GM18868 (cell line): Measurements from ENCODE around the gene TMEM47.

Experiments
- ATAC-seq: cut with Tn5 transposase; IDR thresholded peaks from one replicate; pipeline ENCODE4 v1.9.1; 2021; ENCODE audit warnings: mild to moderate bottlenecking, moderate library complexity; ENCODE audit not compliant: unreplicated experiment

The TMEM47 gene

GRCh38 chrX:34656842-34657725 is at the start of gene TMEM47:
Gene TMEM47 (minus strand): TSS chrX:34657285. CDS start chrX:34657029, 256 bp downstream.
- ATAC-seq: no peak

GRCh38 chrX:34687095-34687494 is 30.0 kb upstream of the TMEM47 start:
- no peak for ATAC-seq

DNA sequence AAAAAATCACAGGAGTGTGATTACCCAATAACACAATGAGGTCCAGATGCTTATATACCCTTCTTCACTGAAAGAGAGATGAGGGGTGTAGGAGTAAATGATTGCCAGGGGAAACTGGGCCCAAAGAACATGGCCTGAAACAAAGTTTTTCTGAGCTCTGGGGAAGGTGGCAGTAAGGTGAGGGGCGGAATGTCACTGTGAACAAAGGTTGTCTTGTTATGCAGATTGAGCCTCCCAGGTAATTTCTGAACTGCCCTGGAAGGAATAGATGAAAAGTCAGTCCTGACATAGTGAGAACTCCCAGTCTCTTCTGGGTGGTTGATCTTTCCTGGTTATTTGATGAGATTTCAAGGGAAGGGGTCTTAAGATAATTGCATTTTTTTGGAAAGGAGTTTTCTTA is 2.5 kb upstream of the TMEM47 start:
- ATAC-seq: no peak

GRCh38 chrX:34658326-34658725 is 1.2 kb upstream of the TMEM47 start:
- ATAC-seq: no peak

- ATAC-seq: no peak
Observed at GRCh38 chrX:34657726-34658070, 613 bp upstream of the TMEM47 start.

DNA sequence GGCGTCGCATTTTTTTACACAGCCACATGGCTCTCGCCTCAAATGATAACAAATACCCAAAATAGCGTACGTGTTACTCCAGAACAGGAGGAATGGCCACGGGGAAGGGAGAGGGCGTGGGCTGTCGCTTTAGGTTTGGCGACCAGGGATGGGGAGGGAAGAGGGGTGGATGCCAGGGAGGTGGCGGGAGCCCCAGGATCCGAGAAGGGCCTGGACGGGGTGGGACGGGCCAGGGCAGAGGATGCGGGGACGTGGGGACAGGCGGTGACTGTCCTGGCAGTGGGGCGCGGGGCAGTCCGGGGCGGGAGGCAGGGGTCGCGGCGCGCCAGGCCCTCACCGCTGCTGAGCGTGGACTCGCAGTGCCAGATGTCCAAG is 631 bp downstream of the TMEM47 start:
- no peak for ATAC-seq

DNA sequence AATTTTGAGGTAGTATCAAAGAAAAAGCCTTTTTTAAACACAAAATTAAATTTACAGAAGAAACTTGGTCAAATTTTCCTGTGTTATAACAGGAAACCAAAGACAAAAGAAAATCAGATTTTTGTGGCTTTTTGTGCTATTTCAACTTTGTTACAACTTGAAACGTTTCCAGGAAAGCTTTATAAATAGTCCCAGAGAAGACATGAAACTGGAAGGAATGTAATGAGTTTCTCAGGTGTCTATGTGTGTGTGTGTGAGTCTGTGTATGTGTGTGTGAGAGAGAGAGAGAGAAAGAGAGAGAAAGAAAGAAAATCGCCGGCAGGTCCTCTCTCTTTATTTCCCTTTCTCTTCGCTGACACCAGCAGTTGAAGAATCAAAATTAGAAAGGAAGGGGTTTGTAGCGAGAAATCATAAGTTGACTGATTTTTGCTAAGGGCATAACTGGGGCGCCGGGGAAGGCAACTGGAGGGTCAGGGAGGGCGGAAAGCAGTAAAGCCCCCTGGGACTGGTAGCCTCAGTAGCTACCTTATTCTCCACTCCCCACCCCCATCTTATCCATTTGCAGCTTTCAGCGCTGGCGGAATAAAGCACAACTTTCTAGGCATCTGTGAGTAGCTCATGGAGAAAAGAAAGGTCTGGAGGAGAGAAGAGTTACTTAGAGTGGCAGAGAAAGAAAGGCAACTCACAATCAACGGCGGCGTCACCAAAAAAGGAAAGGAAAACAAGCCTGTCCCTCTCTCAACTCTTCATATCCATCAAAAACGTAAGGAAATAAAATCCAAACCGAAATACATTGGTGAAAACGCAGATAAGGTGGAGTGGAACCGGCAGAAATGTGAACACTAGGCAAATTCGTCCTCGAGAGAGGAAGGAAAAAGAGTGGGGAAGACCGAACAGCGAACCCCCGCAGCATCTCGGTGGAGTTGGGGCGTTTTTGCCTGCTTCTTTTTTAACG is 1.3 kb downstream of the TMEM47 start:
- ATAC-seq: no peak

DNA sequence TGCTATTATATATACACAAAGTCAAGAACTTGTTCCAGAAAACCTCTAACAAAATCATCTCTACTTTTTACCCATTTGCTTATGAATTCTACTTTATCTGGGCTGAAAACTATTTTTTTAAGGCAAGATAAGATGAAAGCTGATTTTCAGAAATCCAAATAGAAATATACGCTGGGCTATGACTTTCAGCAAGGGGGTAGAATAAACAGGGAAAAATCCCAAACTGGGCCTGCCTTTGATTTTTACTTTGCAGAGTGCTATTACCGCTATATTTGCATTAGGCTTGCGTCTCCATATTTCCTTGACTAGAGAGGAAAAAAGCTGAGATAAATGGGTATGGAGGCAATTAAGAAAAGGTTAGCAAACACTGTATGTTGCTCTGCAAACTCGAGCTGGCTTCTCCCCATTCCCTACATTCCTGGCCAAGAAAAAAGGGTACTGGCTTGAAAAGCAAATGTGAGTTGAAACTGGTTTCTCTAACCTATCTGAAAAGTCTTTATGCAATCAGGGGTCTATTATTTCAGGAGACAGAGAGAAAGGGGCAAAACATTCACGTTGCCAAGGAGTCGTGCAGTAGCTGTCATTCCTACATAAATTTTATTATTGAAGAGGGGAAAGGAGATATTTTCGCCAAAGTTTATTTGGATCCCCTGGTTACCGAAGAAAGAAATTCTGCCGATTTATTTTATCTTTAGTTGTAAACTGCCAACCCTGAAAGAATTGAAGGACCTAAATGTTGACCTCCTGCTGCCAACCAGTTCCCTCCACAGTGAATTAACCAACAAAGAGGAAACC is 2.2 kb downstream of the TMEM47 start:
- ATAC-seq: no peak

DNA sequence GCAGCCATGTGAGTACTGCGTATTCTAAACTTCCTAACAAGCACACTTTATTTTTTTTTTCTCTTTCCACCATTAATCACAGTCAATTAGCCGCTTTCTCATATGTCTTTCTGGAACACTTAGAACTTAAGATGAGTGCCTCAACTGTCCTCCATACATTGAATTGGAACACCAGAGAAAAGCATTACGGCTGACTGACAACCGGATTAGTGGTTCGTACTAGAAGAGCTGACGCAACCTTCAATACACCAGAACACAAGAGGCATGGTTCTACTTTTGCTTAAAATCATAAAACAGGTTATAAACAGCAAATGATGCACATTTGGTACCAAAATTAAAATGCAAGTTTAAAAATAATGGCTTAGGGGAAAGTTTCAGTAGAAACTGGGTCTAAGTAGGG is 3.3 kb downstream of the TMEM47 start:
- ATAC-seq: no peak

GRCh38 chrX:34642849-34643248 is 14.2 kb downstream of the TMEM47 start:
- ATAC-seq: no peak

DNA sequence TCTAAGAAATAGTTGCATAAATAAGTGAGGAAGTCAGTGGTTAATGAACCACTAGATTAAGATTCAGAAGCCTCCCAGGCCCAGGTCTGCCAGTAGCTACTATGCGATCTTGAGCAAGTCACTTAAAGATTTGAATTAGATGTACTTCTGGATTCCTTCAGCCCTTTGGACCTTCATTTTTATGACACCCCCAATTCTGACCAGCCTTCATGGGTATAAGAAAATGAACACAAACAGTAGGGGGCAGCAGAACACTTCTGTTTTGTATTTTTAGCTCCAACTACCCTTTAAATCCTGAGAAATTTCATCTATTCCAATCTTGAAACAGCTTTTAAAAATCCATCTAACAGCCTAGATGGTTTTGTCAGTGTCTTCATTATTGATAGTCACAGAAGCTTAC is 19.0 kb downstream of the TMEM47 start:
- no peak for ATAC-seq

DNA sequence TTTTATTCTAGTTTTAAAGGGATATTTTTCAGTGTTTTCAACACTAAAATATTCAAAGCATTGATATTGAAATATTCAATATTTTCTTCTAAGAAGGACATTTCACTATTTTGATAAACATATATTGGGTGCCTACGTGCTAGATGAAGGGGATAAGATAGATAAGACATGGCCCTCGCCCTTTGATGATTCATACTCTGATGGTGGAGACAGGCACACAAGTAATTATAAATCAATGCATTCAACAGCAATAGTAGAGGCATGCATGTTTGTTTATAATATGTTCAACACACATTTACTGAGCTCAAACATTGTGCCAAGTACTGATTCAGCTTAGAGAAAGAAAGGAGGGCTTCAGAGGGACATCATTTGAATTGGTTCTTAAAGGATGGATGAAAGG is 22.7 kb downstream of the TMEM47 start:
- no peak for ATAC-seq

DNA sequence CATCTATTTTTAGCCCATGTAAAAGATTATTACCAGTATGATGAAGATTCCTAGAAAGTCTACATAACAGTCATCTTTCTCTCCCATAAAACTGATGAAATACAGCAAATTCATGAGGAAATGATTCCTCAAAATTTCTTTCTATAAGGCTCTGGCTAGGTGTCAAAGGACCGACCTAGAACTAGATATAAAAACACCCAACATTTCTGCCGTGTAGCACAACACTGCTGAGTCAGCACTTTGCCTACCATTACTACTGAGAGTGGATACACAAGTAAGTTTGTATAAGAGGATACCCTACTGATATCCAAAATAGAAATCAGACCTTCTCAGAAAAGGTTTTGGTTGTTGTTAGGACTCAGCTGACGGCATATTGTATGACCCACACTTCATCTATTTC is 24.7 kb downstream of the TMEM47 start:
- ATAC-seq: no peak

GRCh38 chrX:34631479-34632220 is 25.4 kb downstream of the TMEM47 start:
- ATAC-seq: no peak

- ATAC-seq: no peak
Observed at GRCh38 chrX:34629572-34629971, 27.5 kb downstream of the TMEM47 start.

DNA sequence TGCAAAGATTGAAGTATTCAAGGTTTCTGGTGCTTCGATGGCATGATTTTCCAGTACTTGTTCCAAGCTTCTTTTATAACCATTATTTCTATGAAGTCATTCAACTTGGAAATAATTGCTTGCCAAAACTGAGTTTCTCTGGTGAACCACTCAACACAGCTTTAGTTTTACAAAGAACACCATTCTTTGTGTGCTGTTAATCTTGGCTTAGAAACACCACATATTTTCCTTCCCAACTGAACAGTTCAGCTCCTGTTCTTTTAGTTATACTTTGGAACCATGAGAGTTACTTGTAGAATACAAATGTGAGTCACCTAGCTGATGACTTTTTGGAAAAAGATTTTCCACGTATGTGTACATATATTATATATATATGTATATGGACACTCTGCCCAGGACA is 32.7 kb downstream of the TMEM47 start:
- no peak for ATAC-seq

DNA sequence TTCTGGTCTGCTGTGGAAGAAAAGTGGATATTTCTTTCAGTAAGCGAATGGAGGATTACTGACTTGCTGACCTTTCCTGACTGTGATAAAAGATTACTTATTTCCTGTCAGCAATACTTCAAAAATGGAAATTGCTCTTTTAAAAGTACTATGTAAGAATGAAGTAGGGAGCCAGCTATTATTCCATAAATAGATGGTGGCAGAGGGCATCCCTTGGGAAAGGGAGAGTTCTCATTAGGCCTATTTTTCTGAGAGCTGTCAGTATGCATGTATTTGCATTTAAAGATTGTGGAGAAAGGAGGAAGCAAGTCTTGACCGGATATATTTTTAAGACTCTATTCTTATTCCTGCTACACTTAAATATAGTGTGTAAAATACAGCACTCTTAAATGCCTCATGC is 37.2 kb downstream of the TMEM47 start:
- ATAC-seq: no peak

DNA sequence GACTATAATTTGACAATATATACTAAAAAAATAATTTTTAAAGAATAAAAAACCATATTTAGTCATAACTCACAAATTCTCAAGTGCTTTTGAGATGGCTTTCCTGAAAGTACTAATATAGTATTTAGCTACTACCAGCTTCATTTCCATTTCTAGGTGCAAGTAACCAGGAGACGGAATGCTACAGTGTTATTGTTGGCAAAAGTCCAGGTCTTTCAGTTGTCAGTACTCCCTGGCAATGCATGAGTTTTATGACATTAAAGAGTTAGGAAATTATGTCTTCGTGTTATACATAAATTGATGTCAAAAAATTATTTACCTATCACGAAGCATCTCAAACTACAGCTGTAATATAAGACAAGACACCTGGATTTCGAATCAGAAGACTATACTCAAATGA is 45.0 kb downstream of the TMEM47 start:
- no peak for ATAC-seq

DNA sequence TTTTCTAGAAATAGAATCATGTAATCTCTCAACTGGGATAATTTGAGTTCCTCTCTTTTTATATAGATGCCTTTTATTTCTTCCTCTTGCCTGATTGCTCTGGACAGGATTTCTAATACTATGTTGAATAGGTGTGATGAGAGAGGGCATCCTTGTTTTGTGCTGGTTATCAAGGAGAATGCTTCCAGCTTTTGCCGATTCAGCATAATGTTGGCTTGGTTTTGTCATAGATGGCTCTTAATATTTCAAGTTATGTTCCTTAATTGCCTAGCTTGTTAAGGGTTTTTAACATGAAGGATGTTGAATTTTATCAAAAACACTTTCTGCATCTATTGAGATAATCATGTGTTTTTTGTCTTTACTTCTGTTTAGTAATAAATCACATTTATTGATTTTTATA is 58.7 kb downstream of the TMEM47 start:
- ATAC-seq: no peak

- ATAC-seq: no peak
Observed at GRCh38 chrX:34586936-34587335, 70.1 kb downstream of the TMEM47 start.
